Measurements from ENCODE around the gene CGNL1.

CGNL1 gene

DNA sequence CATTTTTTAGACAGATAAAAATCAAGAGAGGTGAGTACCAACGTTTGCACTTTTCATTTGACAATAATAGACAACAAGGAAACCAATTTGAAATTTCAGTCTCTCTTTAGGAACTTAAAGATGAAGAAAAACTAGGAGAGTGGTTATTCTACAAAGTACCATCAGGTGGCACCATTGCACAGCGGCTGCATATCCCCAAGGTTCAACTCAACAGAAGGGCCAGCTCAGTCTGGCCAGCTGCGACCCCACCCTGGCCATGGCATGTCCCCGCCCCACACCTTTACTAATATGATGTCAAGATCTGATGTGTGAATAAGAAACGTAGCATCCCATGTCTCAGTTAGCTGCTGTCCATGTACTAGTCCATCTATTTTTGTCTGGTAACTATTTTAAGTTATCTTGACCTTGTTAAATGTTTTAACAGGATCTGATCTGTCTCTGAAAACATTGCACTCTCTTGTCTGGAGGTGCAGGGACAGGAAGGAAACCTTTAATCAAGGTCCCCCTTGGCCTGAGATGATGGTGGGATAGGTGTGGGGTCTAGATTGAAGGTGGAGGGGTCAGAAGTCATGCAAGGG, 35.5 kb upstream of the CGNL1 start:
- Histone ChIP-seq H3K9me3 (ENCODE audit: control insufficient read depth, low read length) (no peaks in the 10 kb centered on the region), H2AFZ (no peak overlapping the region)

DNA sequence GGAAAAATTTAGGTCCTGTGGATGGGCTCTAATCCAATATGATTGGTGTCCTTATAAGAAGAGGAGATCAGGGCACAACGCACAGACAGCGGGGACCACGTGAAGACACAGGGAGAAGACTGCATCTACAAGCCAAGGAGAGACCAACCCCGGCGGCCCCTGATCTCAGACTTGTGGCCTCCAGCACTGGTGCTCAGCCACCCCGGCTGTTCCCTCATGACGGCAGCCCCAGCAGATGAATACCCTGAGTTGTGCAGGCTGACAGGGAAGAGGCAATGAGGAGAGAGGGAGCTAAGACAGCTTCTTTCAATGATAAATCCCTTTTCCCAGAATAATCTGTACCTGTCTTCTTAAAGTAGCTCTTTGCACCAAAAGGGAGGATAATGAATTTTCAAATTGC, 33.3 kb upstream of the CGNL1 start:
- no peaks in the 10 kb centered on the region for H3K9me3 ChIP-seq (ENCODE audit: control insufficient read depth, low read length)
- no peak overlapping the region for H3K9ac ChIP-seq
- no peaks in the 10 kb centered on the region for H3K36me3 ChIP-seq (ENCODE audit: control insufficient read depth, insufficient read depth, low read length)
- H3K27me3 ChIP-seq (ENCODE audit: control insufficient read depth, insufficient read depth, low read length), result no peaks in the 10 kb centered on the region
- no peak overlapping the region for H3K4me2 ChIP-seq (ENCODE audit: low read length)
- no peaks in the 10 kb centered on the region for H3K4me1 ChIP-seq
- H3K4me3 ChIP-seq (ENCODE audit: low read depth, low read length), result no peak overlapping the region
- H3K27ac ChIP-seq, result no peak overlapping the region
- TF ChIP-seq, protein P1, sequence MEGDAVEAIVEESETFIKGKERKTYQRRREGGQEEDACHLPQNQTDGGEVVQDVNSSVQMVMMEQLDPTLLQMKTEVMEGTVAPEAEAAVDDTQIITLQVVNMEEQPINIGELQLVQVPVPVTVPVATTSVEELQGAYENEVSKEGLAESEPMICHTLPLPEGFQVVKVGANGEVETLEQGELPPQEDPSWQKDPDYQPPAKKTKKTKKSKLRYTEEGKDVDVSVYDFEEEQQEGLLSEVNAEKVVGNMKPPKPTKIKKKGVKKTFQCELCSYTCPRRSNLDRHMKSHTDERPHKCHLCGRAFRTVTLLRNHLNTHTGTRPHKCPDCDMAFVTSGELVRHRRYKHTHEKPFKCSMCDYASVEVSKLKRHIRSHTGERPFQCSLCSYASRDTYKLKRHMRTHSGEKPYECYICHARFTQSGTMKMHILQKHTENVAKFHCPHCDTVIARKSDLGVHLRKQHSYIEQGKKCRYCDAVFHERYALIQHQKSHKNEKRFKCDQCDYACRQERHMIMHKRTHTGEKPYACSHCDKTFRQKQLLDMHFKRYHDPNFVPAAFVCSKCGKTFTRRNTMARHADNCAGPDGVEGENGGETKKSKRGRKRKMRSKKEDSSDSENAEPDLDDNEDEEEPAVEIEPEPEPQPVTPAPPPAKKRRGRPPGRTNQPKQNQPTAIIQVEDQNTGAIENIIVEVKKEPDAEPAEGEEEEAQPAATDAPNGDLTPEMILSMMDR (IDR thresholded peaks at IDR 0.05), result no peak
- no peaks in the 10 kb centered on the region for H3K79me2 ChIP-seq
- no peak overlapping the region for H2AFZ ChIP-seq

More for the DNA sequence above, 35.5 kb upstream of the CGNL1 start:
- Histone ChIP-seq H3K4me3 (ENCODE audit: low read depth, low read length) (no peak overlapping the region), H3K9ac (no peak overlapping the region), H3K36me3 (ENCODE audit: control insufficient read depth, insufficient read depth, low read length) (no peaks in the 10 kb centered on the region), H3K79me2 (no peaks in the 10 kb centered on the region), H3K27ac (no peak overlapping the region), H3K4me2 (ENCODE audit: low read length) (no peak overlapping the region), H3K27me3 (ENCODE audit: control insufficient read depth, insufficient read depth, low read length) (no peaks in the 10 kb centered on the region), H3K4me1 (no peaks in the 10 kb centered on the region)
- TF ChIP-seq, protein P1 (IDR thresholded peaks at IDR 0.05), result peak; percentile 70

DNA sequence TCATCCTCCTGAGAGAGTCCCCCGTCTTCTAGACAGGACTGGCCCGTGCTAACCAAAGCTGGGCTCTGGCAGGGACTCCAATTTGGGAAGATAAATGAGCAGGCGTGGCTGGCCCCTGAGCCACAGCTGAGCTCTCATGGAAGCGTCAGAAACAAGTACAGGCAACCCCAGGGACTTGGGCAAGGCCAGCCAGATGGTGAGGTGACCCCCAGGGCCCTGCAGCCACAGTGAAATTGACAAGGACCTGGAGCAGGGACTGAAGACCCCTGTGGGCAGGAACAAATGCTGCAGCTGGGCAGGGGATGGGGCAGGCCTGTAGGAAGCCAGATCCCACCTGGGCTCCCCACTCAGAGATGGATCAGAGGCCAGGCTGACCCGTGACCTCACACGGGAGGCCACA, 32.8 kb upstream of the CGNL1 start:
- no peak overlapping the region for H3K4me2 ChIP-seq (ENCODE audit: low read length)
- no peak overlapping the region for H3K27ac ChIP-seq
- no peak overlapping the region for H2AFZ ChIP-seq
- no peaks in the 10 kb centered on the region for H3K27me3 ChIP-seq (ENCODE audit: control insufficient read depth, insufficient read depth, low read length)
- H3K36me3 ChIP-seq (ENCODE audit: control insufficient read depth, insufficient read depth, low read length), result no peaks in the 10 kb centered on the region
- no peaks in the 10 kb centered on the region for H3K79me2 ChIP-seq
- H3K9me3 ChIP-seq (ENCODE audit: control insufficient read depth, low read length), result no peaks in the 10 kb centered on the region
- no peaks in the 10 kb centered on the region for H3K4me1 ChIP-seq
- H3K4me3 ChIP-seq (ENCODE audit: low read depth, low read length), result no peak overlapping the region
- TF ChIP-seq, protein P1 (IDR thresholded peaks at IDR 0.05), result no peak
- H3K9ac ChIP-seq, result no peak overlapping the region

DNA sequence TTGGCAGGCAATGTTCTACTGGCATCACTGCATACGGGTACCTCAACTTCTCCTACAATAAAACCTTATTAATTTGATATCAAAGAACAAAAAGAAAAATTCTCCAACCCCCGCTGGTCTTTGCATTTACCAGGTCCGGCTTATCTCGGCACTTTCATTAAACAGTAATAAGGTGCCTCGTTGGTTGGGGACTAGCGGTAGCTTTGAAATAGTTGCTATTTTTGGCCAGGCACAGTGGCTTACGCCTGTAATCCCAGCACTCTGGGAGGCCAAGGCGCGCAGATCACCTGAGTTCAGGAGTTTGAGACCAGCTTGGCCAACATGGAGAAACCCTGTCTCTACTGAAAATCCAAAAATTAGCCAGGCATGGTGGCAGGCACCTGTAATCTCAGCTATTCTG, 32.0 kb upstream of the CGNL1 start:
- TF ChIP-seq, protein P1 (IDR thresholded peaks at IDR 0.05), result no peak
- H3K9ac ChIP-seq, result no peak overlapping the region

DNA sequence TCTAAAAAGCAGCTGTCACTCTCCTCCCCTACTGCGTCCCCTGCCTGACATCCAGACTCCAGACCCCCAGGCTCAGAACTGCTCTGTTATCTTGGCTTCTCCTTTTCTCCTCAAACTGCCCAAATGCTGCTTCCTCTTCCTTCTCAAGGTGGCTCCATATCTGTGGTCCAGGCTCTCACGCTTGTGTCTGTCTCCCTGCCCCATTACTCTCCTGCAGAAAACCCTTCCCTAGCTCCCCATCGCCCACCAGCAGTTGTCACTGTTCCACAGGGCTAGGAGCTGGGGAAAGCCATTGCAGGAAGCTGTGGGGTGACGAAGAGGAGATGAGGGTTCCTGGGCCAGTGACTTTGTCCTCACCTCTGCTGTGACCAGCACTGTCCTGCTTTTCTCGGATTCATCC, 30.7 kb upstream of the CGNL1 start:
- no peaks in the 10 kb centered on the region for H3K79me2 ChIP-seq
- H3K4me3 ChIP-seq (ENCODE audit: low read depth, low read length), result no peak overlapping the region
- no peaks in the 10 kb centered on the region for H3K27me3 ChIP-seq (ENCODE audit: control insufficient read depth, insufficient read depth, low read length)
- no peaks in the 10 kb centered on the region for H3K36me3 ChIP-seq (ENCODE audit: control insufficient read depth, insufficient read depth, low read length)
- H3K4me2 ChIP-seq (ENCODE audit: low read length), result no peak overlapping the region
- H3K4me1 ChIP-seq, result no peaks in the 10 kb centered on the region
- TF ChIP-seq, protein P1 (IDR thresholded peaks at IDR 0.05), result no peak
- no peak overlapping the region for H3K9ac ChIP-seq
- H3K27ac ChIP-seq, result no peak overlapping the region
- no peaks in the 10 kb centered on the region for H3K9me3 ChIP-seq (ENCODE audit: control insufficient read depth, low read length)
- H2AFZ ChIP-seq, result no peak overlapping the region

More for the DNA sequence above, 32.0 kb upstream of the CGNL1 start:
- no peaks in the 10 kb centered on the region for H3K4me1 ChIP-seq
- H3K27ac ChIP-seq, result no peak overlapping the region
- no peak overlapping the region for H2AFZ ChIP-seq
- H3K79me2 ChIP-seq, result no peaks in the 10 kb centered on the region
- no peaks in the 10 kb centered on the region for H3K9me3 ChIP-seq (ENCODE audit: control insufficient read depth, low read length)
- no peak overlapping the region for H3K4me2 ChIP-seq (ENCODE audit: low read length)
- no peaks in the 10 kb centered on the region for H3K27me3 ChIP-seq (ENCODE audit: control insufficient read depth, insufficient read depth, low read length)
- H3K4me3 ChIP-seq (ENCODE audit: low read depth, low read length), result no peak overlapping the region
- no peaks in the 10 kb centered on the region for H3K36me3 ChIP-seq (ENCODE audit: control insufficient read depth, insufficient read depth, low read length)

All from parathyroid adenoma (tissue), 2 donors.